ENCODE data around the gene IMPG1. TPM values are rescaled to one million over a fixed set of nuclear protein-coding genes. Genes with fewer than 3 reads are reported as not detected.

The IMPG1 gene
- total and polyA plus RNA-seq, 12 donors: not detected

- intact Hi-C loops (cut with DNase I): no loop called here
- H3K27ac ChIP-seq: no peak overlapping the region
- H3K36me3 ChIP-seq: peaks cover 0 to 83% (median 0%) of the 10 kb centered on the region in 9 donors
- no peaks in the 10 kb centered on the region for H3K27me3 ChIP-seq
- ATAC-seq (no peak), DNase-seq (no peak)
- TF ChIP-seq CTCF (IDR thresholded peaks at IDR 0.05): no peak
- WGBS, 2 donors: 70 to 97% methylated on average over 2 of the region's 2 CpGs
- no peak overlapping the region for H3K4me3 ChIP-seq
- H3K4me1 ChIP-seq: no peaks in the 10 kb centered on the region
- H3K9me3 ChIP-seq: no peaks in the 10 kb centered on the region
These were observed 189.7 kb downstream of the IMPG1 start for GRCh38 chr6:75882734-75883133.

GRCh38 chr6:75880305-75880704, 192.2 kb downstream of the IMPG1 start:
- 94 to 97% methylated on average over 1 of the region's 1 CpG for WGBS, 2 donors
- intact Hi-C loops (cut with DNase I): no loop called here
- TF ChIP-seq CTCF (IDR thresholded peaks at IDR 0.05): no peak
- no peak for DNase-seq
- Histone ChIP-seq H3K27me3 (no peaks in the 10 kb centered on the region), H3K36me3 (peaks cover 0 to 85% (median 10%) of the 10 kb centered on the region in 9 donors), H3K27ac (no peak overlapping the region), H3K4me3 (no peak overlapping the region), H3K4me1 (no peaks in the 10 kb centered on the region), H3K9me3 (no peaks in the 10 kb centered on the region)
- ATAC-seq: no peak

- TF ChIP-seq CTCF (IDR thresholded peaks at IDR 0.05): no peak
- peaks cover 0 to 90% (median 10%) of the 10 kb centered on the region in 9 donors for H3K36me3 ChIP-seq
- H3K27me3 ChIP-seq: no peaks in the 10 kb centered on the region
- DNase-seq: no peak
- no peak for ATAC-seq
- H3K9me3 ChIP-seq: no peaks in the 10 kb centered on the region
- H3K4me3 ChIP-seq: no peak overlapping the region
- intact Hi-C loops (cut with DNase I): no loop called here
- no peak overlapping the region for H3K27ac ChIP-seq
- H3K4me1 ChIP-seq: no peaks in the 10 kb centered on the region
These were observed 196.3 kb downstream of the IMPG1 start for GRCh38 chr6:75876152-75876551.

- intact Hi-C loops (cut with DNase I): no loop called here
- Histone ChIP-seq H3K27me3 (no peaks in the 10 kb centered on the region), H3K9me3 (no peaks in the 10 kb centered on the region), H3K36me3 (peaks cover 0 to 89% (median 10%) of the 10 kb centered on the region in 9 donors), H3K4me1 (no peaks in the 10 kb centered on the region), H3K4me3 (no peak overlapping the region), H3K27ac (no peak overlapping the region)
- WGBS, 2 donors: 47 to 54% methylated on average over 2 of the region's 2 CpGs
- no peak for DNase-seq
- ATAC-seq: no peak
- TF ChIP-seq CTCF (IDR thresholded peaks at IDR 0.05): no peak
These were observed 198.2 kb downstream of the IMPG1 start for GRCh38 chr6:75874224-75874623.

Measured in heart right ventricle (tissue), 16 donors.